Stomach (tissue), 9 donors: ENCODE results near the gene EHD1. TPM values are rescaled to one million over a fixed set of nuclear protein-coding genes. Genes with fewer than 3 reads are reported as not detected.

Source experiments
- DNase-seq, 2 donors: peaks; one replicate each; pipeline versions ENCODE4 v3.0.0 to v3.0.0-alpha.2; 2013 to 2019
- H3K27ac ChIP-seq, 5 donors: fragments of 200-600 bp in 4 of 5; sonication (generic) in 4 of 5; one replicate each; pipeline ENCODE4 v1.5.1; 2013 to 2019; ENCODE audit warnings: mild to moderate bottlenecking in 1 of 5, moderate library complexity in 1 of 5
- H3K27me3 ChIP-seq, 3 donors: fragments of 200-600 bp; sonication (generic); one replicate each; pipeline ENCODE4 v1.5.1; 2017 to 2019; ENCODE audit warnings: mixed run types in 1 of 3
- H3K36me3 ChIP-seq, 4 donors: fragments of 200-600 bp; sonication (generic); 1 replicate in 3 of 4; 2 replicates in 1 of 4; pipeline ENCODE4 v1.5.1; 2016 to 2019
- H3K4me1 ChIP-seq, 4 donors: fragments of 200-600 bp; sonication (generic); one replicate each; pipeline ENCODE4 v1.5.1; 2016 to 2019
- H3K4me3 ChIP-seq, 4 donors: fragments of 200-600 bp; sonication (generic) in 3 of 4; one replicate each; pipeline ENCODE4 v1.5.1; 2016 to 2019; ENCODE audit warnings: mild to moderate bottlenecking in 1 of 4
- H3K9me3 ChIP-seq, 4 donors: fragments of 200-600 bp; sonication (generic); one replicate each; pipeline ENCODE4 v1.5.1; 2016 to 2019
- EP300 ChIP-seq: sonication (generic); formaldehyde crosslinking; IDR thresholded peaks from one replicate; pipeline ENCODE4 v1.6.1; 2017; ENCODE audit warnings: antibody characterized with exemption
- POLR2A ChIP-seq, 4 donors: fragments of 450-650 bp; IDR thresholded peaks; one replicate each; pipeline ENCODE4 v1.6.1; 2016; ENCODE audit warnings: antibody characterized with exemption in 4 of 4, control low read depth in 2 of 4, mild to moderate bottlenecking in 1 of 4, moderate library complexity in 1 of 4
- POLR2AphosphoS5 ChIP-seq, 3 donors: sonication (generic); formaldehyde crosslinking; IDR thresholded peaks; one replicate each; pipeline ENCODE4 v1.6.1; 2016; ENCODE audit warnings: antibody characterized with exemption in 3 of 3
- WGBS, 5 donors: extraction: QIAGEN DNeasy Blood & Tissue Kit in 3 of 5; methylation state at CpG; one replicate each; pipeline versions ENCODE4 v1.1.5 to v1.1.7; 2013 to 2018; 5-methylcytosine and 5-hydroxymethylcytosine counted together
- intact Hi-C: fragments of 100-400 bp; cut with DNase I; formaldehyde crosslinking; loops from one replicate; pipeline ENCODE4 v1.15.1; 2023; ENCODE audit warnings: low total_unique reads
- polyA plus RNA-seq, 3 donors: library from polyadenylated mRNA; stranded (reverse); fragments of 200-250 nt; gene quantifications; one replicate each; pipeline ENCODE4 v1.2.3, GENCODE V29; 2013
- total RNA-seq, 5 donors: library from RNA; depleted of rRNA; stranded (reverse); fragments of >200 nt; gene quantifications; one replicate each; pipeline versions ENCODE4 v1.1.0 to v1.2.3, GENCODE V29; 2014 to 2016
- TF ChIP-seq, protein P1 (sequence below), 7 experiments: fragments of 450-650 bp in 4 of 7; fragments of 200-600 bp in 3 of 7; sonication (generic) in 3 of 7; IDR thresholded peaks; one replicate each; pipeline ENCODE4 v1.5.1; 2016 to 2019; ENCODE audit warnings: antibody characterized with exemption in 7 of 7, control low read depth in 2 of 7, mild to moderate bottlenecking in 1 of 7
- donor health status: healthy with polysubstance abuse.
- donor health status: Bipolar disorder and iron deficiency.
- donor health status: healthy.

The EHD1 gene
- total and polyA plus RNA-seq, 8 donors, result 17.9 to 160 (median 37.5) TPM

DNA sequence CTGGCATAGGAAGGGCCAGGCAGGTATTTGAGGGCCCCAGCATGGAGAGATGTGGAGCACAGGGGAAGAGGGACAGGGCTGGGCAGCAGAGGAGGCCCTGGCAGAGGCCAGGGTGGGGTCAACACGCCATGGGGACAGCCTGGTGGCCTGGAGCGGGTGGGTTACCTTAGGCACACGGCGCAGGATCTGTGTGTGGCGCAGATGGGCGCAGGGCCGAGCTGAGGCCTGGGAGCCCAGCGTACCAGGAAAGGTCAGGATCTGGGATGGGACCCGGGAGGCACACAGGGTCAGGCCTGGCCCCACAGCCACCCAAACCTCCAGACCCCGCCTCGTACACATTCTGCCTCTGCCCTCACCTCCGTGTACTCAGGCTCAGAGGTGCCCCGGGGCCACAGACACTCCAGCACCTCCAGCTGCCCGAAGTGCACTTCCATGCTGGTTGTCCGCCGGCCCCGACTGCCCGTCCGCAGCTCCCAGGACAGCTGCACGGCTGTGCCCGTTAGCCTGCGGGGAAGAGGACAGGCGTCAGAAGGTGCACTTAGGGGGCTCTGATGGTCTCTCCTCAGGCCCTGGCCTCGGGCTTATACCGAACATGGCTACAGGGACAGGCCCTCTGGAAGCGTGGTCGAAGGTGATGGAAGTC, 32.2 kb upstream of the EHD1 start:
- Histone ChIP-seq H3K27me3 (no peaks in the 10 kb centered on the region), H3K9me3 (no peaks in the 10 kb centered on the region), H3K4me3 (no peak overlapping the region), H3K36me3 (peaks cover 80 to 93% (median 91%) of the 10 kb centered on the region in 4 donors), H3K27ac (no peak overlapping the region), H3K4me1 (peaks cover 5 to 12% (median 9%) of the 10 kb centered on the region in 4 donors)
- intact Hi-C loops, result loop anchor here (10.0 kb wide), 1 partner anchor 84 kb away; the partner anchor contains the start of gene BATF2
- no peak for TF ChIP-seq POLR2AphosphoS5 (IDR thresholded peaks at IDR 0.05)
- no peak for TF ChIP-seq EP300
- TF ChIP-seq POLR2A (IDR thresholded peaks at IDR 0.05), result no peak
- DNase-seq, result no peak
- 90 to 95% (median 94%) methylated on average over 14 to 27 of the region's 27 CpGs for WGBS, 5 donors

GRCh38 chr11:64909653-64910343, 31.4 kb upstream of the EHD1 start:
- H3K27ac ChIP-seq, result no peak overlapping the region
- no peak overlapping the region for H3K4me3 ChIP-seq
- H3K27me3 ChIP-seq, result no peaks in the 10 kb centered on the region
- H3K9me3 ChIP-seq, result no peaks in the 10 kb centered on the region
- intact Hi-C loops, result loop anchor here (10.0 kb wide), 1 partner anchor 85 kb away; the partner anchor contains the start of gene BATF2
- no peak for DNase-seq
- 85 to 94% (median 90%) methylated on average over 26 to 39 of the region's 39 CpGs for WGBS, 5 donors
- H3K4me1 ChIP-seq, result peaks cover 0 to 4% (median 1%) of the 10 kb centered on the region in 4 donors
- TF ChIP-seq, protein P1, sequence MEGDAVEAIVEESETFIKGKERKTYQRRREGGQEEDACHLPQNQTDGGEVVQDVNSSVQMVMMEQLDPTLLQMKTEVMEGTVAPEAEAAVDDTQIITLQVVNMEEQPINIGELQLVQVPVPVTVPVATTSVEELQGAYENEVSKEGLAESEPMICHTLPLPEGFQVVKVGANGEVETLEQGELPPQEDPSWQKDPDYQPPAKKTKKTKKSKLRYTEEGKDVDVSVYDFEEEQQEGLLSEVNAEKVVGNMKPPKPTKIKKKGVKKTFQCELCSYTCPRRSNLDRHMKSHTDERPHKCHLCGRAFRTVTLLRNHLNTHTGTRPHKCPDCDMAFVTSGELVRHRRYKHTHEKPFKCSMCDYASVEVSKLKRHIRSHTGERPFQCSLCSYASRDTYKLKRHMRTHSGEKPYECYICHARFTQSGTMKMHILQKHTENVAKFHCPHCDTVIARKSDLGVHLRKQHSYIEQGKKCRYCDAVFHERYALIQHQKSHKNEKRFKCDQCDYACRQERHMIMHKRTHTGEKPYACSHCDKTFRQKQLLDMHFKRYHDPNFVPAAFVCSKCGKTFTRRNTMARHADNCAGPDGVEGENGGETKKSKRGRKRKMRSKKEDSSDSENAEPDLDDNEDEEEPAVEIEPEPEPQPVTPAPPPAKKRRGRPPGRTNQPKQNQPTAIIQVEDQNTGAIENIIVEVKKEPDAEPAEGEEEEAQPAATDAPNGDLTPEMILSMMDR (IDR thresholded peaks at IDR 0.05), result no peak
- TF ChIP-seq POLR2AphosphoS5 (IDR thresholded peaks at IDR 0.05) (no peak), POLR2A (IDR thresholded peaks at IDR 0.05) (no peak), EP300 (no peak)
- peaks cover 85 to 100% (median 99%) of the 10 kb centered on the region in 4 donors for H3K36me3 ChIP-seq

DNA sequence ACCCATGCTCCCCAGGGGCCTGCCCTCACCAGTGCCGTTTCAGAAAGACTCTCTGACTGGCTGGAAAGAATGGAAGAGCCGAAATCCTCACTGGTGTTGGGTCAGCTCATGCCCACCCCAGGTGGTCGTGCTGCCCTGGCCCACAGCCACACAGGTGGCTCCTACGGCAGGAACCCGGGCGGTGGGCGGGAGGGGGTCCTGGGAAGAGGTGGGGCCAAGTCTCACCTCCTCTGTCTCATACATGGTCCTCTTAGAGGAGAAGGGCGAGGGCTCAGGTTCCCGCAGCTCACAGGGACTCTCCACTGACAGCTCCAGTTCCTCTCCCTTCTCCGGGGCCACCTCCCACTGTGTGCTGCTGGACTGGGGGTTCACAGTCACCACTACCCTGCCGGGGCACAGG, 30.3 kb upstream of the EHD1 start:
- H3K36me3 ChIP-seq, result peaks cover 87 to 100% (median 100%) of the 10 kb centered on the region in 4 donors

DNA sequence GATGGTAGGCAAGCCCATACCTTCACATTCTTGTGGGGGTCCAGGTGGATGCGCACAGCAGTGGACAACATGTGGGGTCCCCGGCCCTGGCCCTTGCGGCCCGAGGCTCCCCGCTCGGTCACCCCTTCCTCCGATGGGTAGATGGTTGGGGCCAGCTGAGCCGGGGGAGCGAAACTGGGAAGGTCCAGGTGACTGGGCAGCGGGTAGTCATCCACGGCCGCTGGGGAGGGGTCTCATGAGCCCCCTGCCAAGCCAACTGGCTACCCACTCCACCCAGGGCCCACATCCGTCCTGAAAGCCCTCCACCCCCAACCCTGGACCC, 27.9 kb upstream of the EHD1 start:
- TF ChIP-seq POLR2A (IDR thresholded peaks at IDR 0.05) (no peak), POLR2AphosphoS5 (IDR thresholded peaks at IDR 0.05) (no peak), EP300 (no peak)
- TF ChIP-seq, protein P1 (IDR thresholded peaks at IDR 0.05), result no peak
- intact Hi-C loops, result no loop called here
- peaks cover 87 to 100% (median 100%) of the 10 kb centered on the region in 4 donors for H3K36me3 ChIP-seq
- no peak overlapping the region for H3K27ac ChIP-seq
- no peaks in the 10 kb centered on the region for H3K4me1 ChIP-seq
- no peak for DNase-seq
- no peak overlapping the region for H3K4me3 ChIP-seq
- H3K27me3 ChIP-seq, result no peaks in the 10 kb centered on the region
- 94 to 100% (median 96%) methylated on average over 2 to 13 of the region's 13 CpGs for WGBS, 5 donors
- no peaks in the 10 kb centered on the region for H3K9me3 ChIP-seq

More for the DNA sequence above, 30.3 kb upstream of the EHD1 start:
- H3K27ac ChIP-seq, result no peak overlapping the region
- H3K4me1 ChIP-seq, result no peaks in the 10 kb centered on the region
- H3K9me3 ChIP-seq, result no peaks in the 10 kb centered on the region
- H3K4me3 ChIP-seq, result no peak overlapping the region
- intact Hi-C loops, result no loop called here
- no peak for DNase-seq
- no peaks in the 10 kb centered on the region for H3K27me3 ChIP-seq
- TF ChIP-seq POLR2A (IDR thresholded peaks at IDR 0.05), result no peak
- no peak for TF ChIP-seq POLR2AphosphoS5 (IDR thresholded peaks at IDR 0.05)
- no peak for TF ChIP-seq EP300
- TF ChIP-seq, protein P1 (IDR thresholded peaks at IDR 0.05), result no peak
- WGBS, 5 donors, result 89 to 100% (median 91%) methylated on average over 1 to 11 of the region's 11 CpGs
